C4-2B (cell line): ENCODE measurements around the gene ELAC2.

ENCODE experiments used
- H3K27ac ChIP-seq: fragments of 450-650 bp; 2 replicates; pipeline ENCODE4 v1.5.1; 2017
- CTCF ChIP-seq: fragments of 450-650 bp; conservative IDR thresholded peaks from 2 replicates; pipeline ENCODE4 v1.5.1; 2017; ENCODE audit warnings: mild to moderate bottlenecking
- ZFX ChIP-seq: fragments of 450-650 bp; IDR thresholded peaks from 2 replicates; pipeline ENCODE4 v1.6.1; 2017

ELAC2 gene

GRCh38 chr17:12964840-12965239, 53.0 kb downstream of the ELAC2 start:
- H3K27ac ChIP-seq = no peak overlapping the region
- TF ChIP-seq ZFX (no peak), CTCF (no peak)

GRCh38 chr17:12964162-12964561, 53.7 kb downstream of the ELAC2 start:
- H3K27ac ChIP-seq = no peak overlapping the region
- TF ChIP-seq ZFX = no peak
- no peak for TF ChIP-seq CTCF

GRCh38 chr17:12963505-12963904, 54.3 kb downstream of the ELAC2 start:
- H3K27ac ChIP-seq = no peak overlapping the region
- TF ChIP-seq CTCF = no peak
- no peak for TF ChIP-seq ZFX

- TF ChIP-seq CTCF (no peak), ZFX (no peak)
Measured at GRCh38 chr17:12961655-12962054, 56.2 kb downstream of the ELAC2 start.

GRCh38 chr17:12959441-12959840, 58.4 kb downstream of the ELAC2 start:
- TF ChIP-seq ZFX (no peak), CTCF (no peak)
- no peak overlapping the region for H3K27ac ChIP-seq

More at GRCh38 chr17:12961655-12962054, 56.2 kb downstream of the ELAC2 start:
- no peak overlapping the region for H3K27ac ChIP-seq

GRCh38 chr17:12958786-12959185, 59.0 kb downstream of the ELAC2 start:
- no peak overlapping the region for H3K27ac ChIP-seq
- TF ChIP-seq ZFX = no peak
- no peak for TF ChIP-seq CTCF

GRCh38 chr17:12955521-12955920, 62.3 kb downstream of the ELAC2 start:
- H3K27ac ChIP-seq = no peak overlapping the region

More at GRCh38 chr17:12955521-12955920, 62.3 kb downstream of the ELAC2 start:
- TF ChIP-seq ZFX = no peak
- TF ChIP-seq CTCF = no peak
